CD4-positive, alpha-beta T cell (primary cell): ENCODE results near the gene DRGX. TPM values are rescaled to one million over a fixed set of nuclear protein-coding genes. Genes with fewer than 3 reads are reported as not detected.

Experiments
- ATAC-seq: fragments of 200-7000 bp; cut with Tn5 transposase; one replicate; pipeline ENCODE4 v1.10.0; 2022; ENCODE audit warnings: mild to moderate bottlenecking; ENCODE audit not compliant: poor library complexity
- CTCF ChIA-PET: fragments of 350-600 bp; sonication (Branson Sonifier 250); formaldehyde crosslinking; loops from one replicate; lab custom pipeline; 2021; ENCODE audit warnings: antibody characterized with exemption, inconsistent platforms; lab: Charles Lee
- POLR2A ChIA-PET: fragments of 350-600 bp; sonication (Branson Sonifier 250); formaldehyde crosslinking; loops from one replicate; lab custom pipeline; 2021; ENCODE audit warnings: antibody characterized with exemption, inconsistent platforms; lab: Charles Lee
- DNase-seq, 14 experiments: peaks; one replicate each; pipeline ENCODE4 v3.0.0-alpha.2; 2013 to 2020; ENCODE audit warnings: mixed read lengths in 2 of 14
- H3K27ac ChIP-seq, 2 donors: one replicate each; pipeline versions ENCODE4 v1.5.1 to v1.7.0; 2013; ENCODE audit warnings: low read length in 2 of 2, low read depth in 1 of 2, mild to moderate bottlenecking in 1 of 2
- H3K27me3 ChIP-seq, 2 experiments: 1 replicate in 1 of 2; 2 replicates in 1 of 2; pipeline versions ENCODE4 v1.6.1 to v1.7.0; 2013; ENCODE audit warnings: low read length in 2 of 2, control low read depth in 1 of 2, mild to moderate bottlenecking in 1 of 2, moderate library complexity in 1 of 2; ENCODE audit not compliant: insufficient read depth in 2 of 2, control insufficient read depth in 1 of 2
- H3K36me3 ChIP-seq: one replicate; pipeline ENCODE4 v1.6.1; 2013; ENCODE audit warnings: low read length, control low read depth; ENCODE audit not compliant: insufficient read depth
- H3K4me1 ChIP-seq: one replicate; pipeline ENCODE4 v1.6.1; 2013; ENCODE audit warnings: low read length, control low read depth; ENCODE audit not compliant: insufficient read depth
- H3K4me3 ChIP-seq: one replicate; pipeline ENCODE4 v1.5.1; 2013; ENCODE audit warnings: mild to moderate bottlenecking, low read length, moderate library complexity
- H3K9me3 ChIP-seq, 2 experiments: 1 replicate in 1 of 2; 2 replicates in 1 of 2; pipeline versions ENCODE4 v1.6.1 to v1.7.0; 2013; ENCODE audit warnings: low read length in 2 of 2, mild to moderate bottlenecking in 2 of 2, control low read depth in 1 of 2, moderate library complexity in 1 of 2; ENCODE audit not compliant: control insufficient read depth in 1 of 2, insufficient read depth in 1 of 2
- H3K27ac Mint-ChIP-seq: one replicate; pipeline ENCODE4 v1.8.0; 2020; ENCODE audit warnings: mixed read lengths
- H3K27me3 Mint-ChIP-seq: one replicate; pipeline ENCODE4 v1.8.0; 2021; ENCODE audit warnings: mixed read lengths
- H3K36me3 Mint-ChIP-seq: one replicate; pipeline ENCODE4 v1.8.0; 2021; ENCODE audit warnings: low read depth, mixed read lengths
- H3K4me1 Mint-ChIP-seq: one replicate; pipeline ENCODE4 v1.8.0; 2021; ENCODE audit warnings: low read depth, mixed read lengths
- H3K4me3 Mint-ChIP-seq: one replicate; pipeline ENCODE4 v1.8.0; 2020; ENCODE audit warnings: mild to moderate bottlenecking, mixed read lengths
- H3K9me3 Mint-ChIP-seq: one replicate; pipeline ENCODE4 v1.8.0; 2020; ENCODE audit warnings: mixed read lengths
- intact Hi-C, 2 experiments: fragments of 100-400 bp; cut with DNase I in 1 of 2; cut with micrococcal nuclease in 1 of 2; formaldehyde crosslinking; loops; one replicate each; pipeline versions ENCODE4 v1.15.1 to v1.9.0; 2023 to 2025; cut with DNase I, micrococcal nuclease
- total RNA-seq, 174 experiments: library from RNA in 2 of 174; stranded (reverse) in 2 of 174; gene quantifications; one replicate each; pipeline ENCODE4 v1.2.3 and lab custom pipeline; 2021 to 2026
- TF ChIP-seq, protein P1 (sequence below): fragments of 200-600 bp; IDR thresholded peaks from one replicate; pipeline ENCODE4 v1.8.0; 2022; ENCODE audit warnings: antibody characterized with exemption, mild to moderate bottlenecking

Gene DRGX
- total RNA-seq, 2 experiments from 2014 or later, result not detected

DNA sequence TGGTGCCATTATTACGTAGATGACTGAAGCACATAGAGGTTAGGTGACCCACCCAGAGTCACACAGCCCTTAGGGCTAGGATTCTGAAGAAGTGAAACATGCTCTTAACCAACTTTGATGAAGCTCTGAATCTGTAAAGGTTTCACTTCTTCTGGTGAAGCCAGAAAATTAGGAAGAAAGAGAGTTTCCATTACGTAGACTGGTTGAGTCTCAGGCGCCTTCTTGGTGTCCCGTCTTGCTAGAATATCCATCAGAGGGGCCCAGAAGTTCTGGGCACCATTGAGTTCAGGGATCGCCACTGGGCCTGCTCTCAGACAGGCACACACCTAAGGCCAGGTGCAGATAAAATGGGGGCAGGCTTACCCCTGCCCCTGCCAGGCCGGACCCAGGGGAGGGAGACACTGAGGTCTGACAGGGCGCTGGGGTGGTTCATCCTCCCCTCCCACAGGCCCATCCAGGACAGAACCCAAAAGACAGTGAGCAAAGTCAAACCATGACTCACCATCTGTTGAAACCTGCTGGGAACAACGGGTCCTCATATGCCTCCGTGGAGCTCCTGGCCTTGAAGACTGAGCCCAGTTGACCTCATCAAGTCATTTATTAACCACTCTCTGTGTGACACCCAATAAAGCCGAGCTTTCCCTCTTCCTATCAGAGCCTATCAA, 33.2 kb downstream of the DRGX start:
- intact Hi-C loops, result no loop called here
- peaks cover 0 to 2% of the 10 kb centered on the region in 2 experiments for H3K27me3 ChIP-seq
- ChIA-PET POLR2A (no interaction called here), CTCF (interaction anchor here (0.6 kb wide), 1 partner anchor 159 kb away, joined by 3 read pairs; no protein-coding TSS in a partner anchor)
- no peak overlapping the region for H3K27ac ChIP-seq
- Mint-ChIP-seq H3K4me3 (no peak overlapping the region), H3K4me1 (no peaks in the 10 kb centered on the region), H3K27ac (no peak overlapping the region), H3K36me3 (no peaks in the 10 kb centered on the region), H3K9me3 (no peaks in the 10 kb centered on the region), H3K27me3 (peaks cover 5% of the 10 kb centered on the region)
- no peak overlapping the region for H3K4me3 ChIP-seq
- TF ChIP-seq, protein P1, sequence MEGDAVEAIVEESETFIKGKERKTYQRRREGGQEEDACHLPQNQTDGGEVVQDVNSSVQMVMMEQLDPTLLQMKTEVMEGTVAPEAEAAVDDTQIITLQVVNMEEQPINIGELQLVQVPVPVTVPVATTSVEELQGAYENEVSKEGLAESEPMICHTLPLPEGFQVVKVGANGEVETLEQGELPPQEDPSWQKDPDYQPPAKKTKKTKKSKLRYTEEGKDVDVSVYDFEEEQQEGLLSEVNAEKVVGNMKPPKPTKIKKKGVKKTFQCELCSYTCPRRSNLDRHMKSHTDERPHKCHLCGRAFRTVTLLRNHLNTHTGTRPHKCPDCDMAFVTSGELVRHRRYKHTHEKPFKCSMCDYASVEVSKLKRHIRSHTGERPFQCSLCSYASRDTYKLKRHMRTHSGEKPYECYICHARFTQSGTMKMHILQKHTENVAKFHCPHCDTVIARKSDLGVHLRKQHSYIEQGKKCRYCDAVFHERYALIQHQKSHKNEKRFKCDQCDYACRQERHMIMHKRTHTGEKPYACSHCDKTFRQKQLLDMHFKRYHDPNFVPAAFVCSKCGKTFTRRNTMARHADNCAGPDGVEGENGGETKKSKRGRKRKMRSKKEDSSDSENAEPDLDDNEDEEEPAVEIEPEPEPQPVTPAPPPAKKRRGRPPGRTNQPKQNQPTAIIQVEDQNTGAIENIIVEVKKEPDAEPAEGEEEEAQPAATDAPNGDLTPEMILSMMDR, result no peak
- no peaks in the 10 kb centered on the region for H3K4me1 ChIP-seq
- H3K36me3 ChIP-seq, result no peaks in the 10 kb centered on the region
- ATAC-seq (no peak), DNase-seq (peak in 3 of 14 experiments; percentile 18 to 49 (median 45))
- peaks cover 0 to 16% of the 10 kb centered on the region in 2 experiments for H3K9me3 ChIP-seq

DNA sequence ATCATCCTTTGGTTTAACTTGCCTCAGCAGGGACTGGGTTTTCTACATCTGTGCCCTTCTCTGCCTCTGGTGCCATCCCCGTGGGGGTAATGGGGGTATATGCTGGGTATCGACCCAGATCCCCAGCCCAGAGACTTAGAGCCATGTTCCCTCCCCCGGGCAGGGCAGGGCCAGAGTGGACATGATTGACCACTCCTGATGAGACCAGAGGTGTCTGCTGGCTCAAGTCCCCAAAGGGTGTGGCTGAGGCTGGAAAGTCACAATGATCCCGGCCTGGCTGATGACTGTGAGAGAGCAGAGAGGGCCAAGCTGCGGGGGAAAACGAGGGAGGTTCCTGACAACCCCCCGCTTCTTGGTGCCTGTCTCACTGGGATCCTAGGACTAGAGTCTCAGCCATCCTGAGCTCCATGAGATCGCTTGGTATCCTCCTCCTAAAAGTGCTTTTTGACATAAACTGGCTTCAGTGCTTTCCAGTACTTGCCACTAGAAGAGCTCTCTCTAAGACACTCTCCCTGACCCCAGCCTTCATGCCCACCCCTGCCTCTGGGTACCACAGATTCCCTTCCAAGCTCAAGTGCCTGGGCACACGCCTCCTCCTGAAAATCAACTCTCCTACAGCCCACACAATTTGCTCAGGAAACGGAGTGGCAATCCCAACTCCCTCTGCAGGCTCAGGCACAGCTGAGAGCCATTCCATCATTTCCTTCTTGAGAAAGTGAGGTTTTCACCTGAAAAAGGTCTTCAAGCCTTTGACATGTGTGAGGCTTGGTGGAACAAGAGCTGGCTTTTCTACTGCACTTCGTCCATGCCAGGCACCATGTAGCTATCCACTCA, 33.9 kb downstream of the DRGX start:
- no peaks in the 10 kb centered on the region for H3K36me3 Mint-ChIP-seq
- peaks cover 0 to 2% of the 10 kb centered on the region in 2 experiments for H3K27me3 ChIP-seq
- TF ChIP-seq, protein P1, result no peak
- intact Hi-C loops, result no loop called here
- no peak overlapping the region for H3K27ac Mint-ChIP-seq
- H3K4me1 ChIP-seq, result no peaks in the 10 kb centered on the region
- POLR2A ChIA-PET, result no interaction called here
- H3K4me3 Mint-ChIP-seq, result no peak overlapping the region
- H3K9me3 ChIP-seq, result peaks cover 0 to 16% of the 10 kb centered on the region in 2 experiments
- H3K9me3 Mint-ChIP-seq, result no peaks in the 10 kb centered on the region
- H3K4me1 Mint-ChIP-seq, result no peaks in the 10 kb centered on the region
- no peak overlapping the region for H3K4me3 ChIP-seq
- ATAC-seq (no peak), DNase-seq (no peak)
- H3K27me3 Mint-ChIP-seq, result peaks cover 5% of the 10 kb centered on the region
- H3K27ac ChIP-seq, result no peak overlapping the region
- CTCF ChIA-PET, result no interaction called here
- no peaks in the 10 kb centered on the region for H3K36me3 ChIP-seq

DNA sequence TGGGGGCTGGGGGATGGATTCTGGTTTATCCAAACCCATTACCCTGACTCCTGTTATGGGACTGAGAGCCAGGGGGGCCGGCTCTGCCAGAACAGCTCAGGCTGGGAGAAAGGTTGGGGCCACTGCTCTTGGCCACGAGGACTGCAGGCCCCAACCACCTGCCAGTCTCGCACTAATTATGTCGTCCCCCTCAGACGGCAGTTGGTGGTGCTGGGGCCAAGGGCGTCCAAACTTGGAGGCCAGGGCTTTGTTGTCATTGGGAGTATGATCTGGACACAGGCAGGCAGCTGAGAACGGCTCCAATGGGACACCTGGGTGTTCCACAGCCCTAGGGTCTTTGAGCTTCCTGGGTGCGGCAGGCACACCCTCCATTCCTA, 34.7 kb downstream of the DRGX start:
- H3K4me3 ChIP-seq, result no peak overlapping the region
- no peak overlapping the region for H3K27ac ChIP-seq
- H3K9me3 ChIP-seq, result peaks cover 0 to 16% of the 10 kb centered on the region in 2 experiments
- TF ChIP-seq, protein P1, result no peak
- H3K9me3 Mint-ChIP-seq, result no peaks in the 10 kb centered on the region
- H3K4me3 Mint-ChIP-seq, result no peak overlapping the region
- CTCF ChIA-PET, result no interaction called here
- no peaks in the 10 kb centered on the region for H3K4me1 ChIP-seq
- H3K36me3 Mint-ChIP-seq, result no peaks in the 10 kb centered on the region
- no peaks in the 10 kb centered on the region for H3K36me3 ChIP-seq
- intact Hi-C loops, result no loop called here
- peaks cover 0 to 2% of the 10 kb centered on the region in 2 experiments for H3K27me3 ChIP-seq
- no peaks in the 10 kb centered on the region for H3K4me1 Mint-ChIP-seq
- H3K27me3 Mint-ChIP-seq, result peaks cover 5% of the 10 kb centered on the region
- POLR2A ChIA-PET, result no interaction called here
- H3K27ac Mint-ChIP-seq, result no peak overlapping the region
- DNase-seq (no peak), ATAC-seq (no peak)
